HG03139 (cell line): Measurements from ENCODE around the gene IP6K3.

Experiments
- ATAC-seq: cut with Tn5 transposase; IDR thresholded peaks from one replicate; pipeline ENCODE4 v1.9.1; 2021; ENCODE audit not compliant: unreplicated experiment

IP6K3 gene

DNA sequence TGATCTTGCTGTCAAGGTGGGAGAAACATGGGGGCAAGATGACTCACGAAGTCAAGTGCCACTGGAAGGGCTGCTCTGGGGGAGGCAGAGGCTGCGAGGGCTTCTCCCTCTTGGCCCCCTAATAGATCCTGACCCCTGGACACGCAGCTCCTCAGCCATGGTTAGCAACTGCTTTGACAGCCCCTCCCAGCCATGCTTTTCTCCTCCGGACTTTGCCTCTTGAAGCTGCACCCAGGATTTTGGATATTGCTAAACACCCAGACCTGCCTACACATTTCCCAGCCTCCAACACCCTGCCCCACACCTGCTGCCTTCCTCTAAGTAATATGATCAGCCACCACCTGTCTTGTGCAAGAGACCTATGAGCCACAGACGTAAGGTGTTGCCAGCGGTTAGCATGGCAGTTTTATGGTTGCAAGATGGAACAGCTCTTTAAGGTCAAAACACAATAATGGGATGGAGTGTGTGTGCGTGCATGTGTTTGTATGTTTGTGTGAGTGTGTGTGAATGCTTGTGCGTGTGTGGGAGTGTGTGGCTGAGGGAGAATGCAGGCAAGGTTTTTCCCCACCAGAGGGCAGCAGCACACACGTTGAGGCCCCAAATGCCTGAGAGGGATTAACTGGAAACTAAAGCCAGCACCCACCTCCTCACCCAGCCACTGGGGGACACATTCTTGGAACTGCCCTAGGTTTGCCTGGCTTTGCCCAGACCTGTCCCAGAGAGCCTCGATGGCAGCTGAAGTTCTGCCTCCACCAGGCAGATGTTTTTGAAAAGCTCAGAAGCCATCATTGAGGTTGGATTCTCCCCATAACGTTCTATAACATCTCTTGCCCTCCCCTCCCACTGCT is 2.5 kb downstream of the IP6K3 start:
- no peak for ATAC-seq

DNA sequence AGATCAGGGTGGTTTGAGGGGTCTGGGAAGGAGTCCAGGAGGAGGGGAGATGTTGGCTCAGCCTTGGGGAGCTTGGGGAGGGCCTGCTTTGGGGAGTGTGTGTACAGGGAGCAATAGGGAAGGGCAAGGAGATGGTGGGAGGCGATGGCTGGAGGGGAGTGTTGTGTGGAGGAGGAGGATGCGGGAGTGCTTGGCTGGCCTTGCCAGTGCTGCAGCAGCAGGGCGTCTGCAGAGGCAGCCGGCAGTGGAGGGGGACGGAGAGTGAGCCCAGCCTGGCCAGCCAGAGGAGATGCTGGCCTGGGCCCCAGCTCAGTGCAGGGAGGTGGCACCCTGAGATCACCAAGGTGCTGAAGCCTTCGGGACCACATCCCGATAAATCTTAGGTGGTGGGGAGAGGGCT is 3.9 kb downstream of the IP6K3 start:
- ATAC-seq, result no peak

DNA sequence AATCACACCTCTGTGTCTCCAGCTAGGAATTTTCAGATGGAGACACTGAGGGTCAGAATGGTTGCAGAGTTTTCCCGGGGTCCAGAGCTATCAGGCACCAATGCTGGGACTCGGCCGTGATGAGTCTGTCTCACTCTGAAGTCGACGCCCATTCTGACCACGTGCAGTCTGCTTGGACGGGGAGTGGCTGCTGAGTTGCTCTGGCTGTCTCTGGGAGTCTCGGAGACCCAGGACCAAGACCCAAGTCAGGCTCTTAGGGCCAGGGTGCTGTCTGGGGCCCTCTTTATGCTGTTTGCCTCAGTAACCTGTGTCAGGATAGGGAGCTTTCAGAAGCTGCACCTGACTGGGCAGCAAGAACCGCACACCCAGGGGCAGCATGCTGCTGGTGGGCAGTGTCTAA is 4.6 kb downstream of the IP6K3 start:
- ATAC-seq, result no peak

DNA sequence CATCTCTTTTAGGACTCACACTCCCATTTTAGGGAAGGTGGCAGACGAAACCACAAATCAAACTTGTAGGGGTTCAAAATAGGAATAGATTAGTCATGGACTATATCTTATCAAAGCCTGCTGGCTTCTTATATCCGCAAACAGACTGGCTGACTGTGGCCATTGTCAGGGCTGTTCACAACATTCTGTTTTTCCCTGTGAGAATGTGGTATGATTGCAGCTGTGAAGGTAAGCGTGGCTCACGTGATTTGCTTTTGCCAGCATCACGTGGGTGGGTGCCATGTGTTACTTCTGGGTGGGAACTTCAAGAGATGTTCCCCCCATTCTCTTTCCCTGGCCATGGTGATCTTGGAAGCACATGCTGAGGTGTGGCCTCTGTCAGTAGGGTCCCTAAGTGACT is 5.9 kb downstream of the IP6K3 start:
- ATAC-seq, result no peak

DNA sequence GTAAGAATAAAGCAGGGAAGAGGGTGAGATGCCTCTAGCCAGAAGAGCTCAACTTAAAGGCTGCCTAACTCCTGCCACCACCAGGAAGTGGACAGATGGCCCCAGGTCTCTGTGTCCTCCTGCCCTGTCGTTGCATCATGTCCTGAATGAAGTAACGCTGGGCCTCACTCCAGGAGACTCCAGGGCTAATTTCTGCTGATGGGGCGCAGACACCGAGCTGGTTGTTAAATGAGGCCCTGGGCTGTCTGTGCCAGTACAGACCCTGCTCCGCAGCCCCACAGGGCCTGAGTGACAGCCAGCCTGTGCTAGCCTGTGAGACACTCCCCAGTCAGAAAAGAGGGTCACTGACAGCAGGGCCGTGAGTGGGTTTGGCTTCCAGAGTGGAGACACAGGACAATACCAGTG is 6.5 kb downstream of the IP6K3 start:
- no peak for ATAC-seq

DNA sequence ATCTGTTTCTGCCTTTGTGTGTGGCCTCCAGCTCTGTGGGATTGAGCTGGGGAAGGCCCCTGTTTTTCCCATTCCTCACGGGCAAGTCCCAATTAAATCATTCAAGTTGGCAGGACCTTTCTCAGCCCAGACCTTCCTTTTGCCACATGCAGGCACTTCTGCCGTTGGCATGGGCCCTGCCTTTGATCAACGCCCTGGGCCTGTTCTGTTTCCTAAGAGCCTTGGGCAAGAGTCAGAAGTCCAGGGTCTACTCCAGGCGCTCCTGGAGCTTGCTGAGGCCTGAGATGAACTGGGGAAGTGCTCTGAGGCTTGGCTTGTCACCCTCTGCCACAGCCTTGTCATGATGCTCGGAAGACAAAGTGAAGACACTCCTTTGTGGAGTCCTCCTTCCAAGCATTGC is 7.1 kb downstream of the IP6K3 start:
- ATAC-seq, result no peak

DNA sequence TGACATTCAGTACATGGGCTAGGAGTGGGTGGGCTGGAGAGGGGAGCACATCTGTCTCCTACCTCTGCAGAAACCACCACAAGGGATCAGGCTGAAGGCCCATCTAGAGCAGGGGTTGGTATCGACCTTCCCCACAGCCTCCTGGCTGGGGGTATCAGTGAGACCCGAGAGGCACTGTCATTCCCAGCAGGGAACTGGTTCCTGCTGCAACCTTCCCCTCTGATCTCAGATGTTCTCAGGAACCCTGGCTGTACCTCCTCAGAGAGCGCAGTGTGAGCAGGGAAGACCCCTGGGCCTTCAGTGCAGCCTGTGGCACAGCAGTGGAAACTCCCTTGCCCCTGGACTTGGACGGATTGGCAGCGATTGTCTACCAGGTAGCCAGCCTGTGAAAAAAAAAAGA is 7.8 kb downstream of the IP6K3 start:
- no peak for ATAC-seq

DNA sequence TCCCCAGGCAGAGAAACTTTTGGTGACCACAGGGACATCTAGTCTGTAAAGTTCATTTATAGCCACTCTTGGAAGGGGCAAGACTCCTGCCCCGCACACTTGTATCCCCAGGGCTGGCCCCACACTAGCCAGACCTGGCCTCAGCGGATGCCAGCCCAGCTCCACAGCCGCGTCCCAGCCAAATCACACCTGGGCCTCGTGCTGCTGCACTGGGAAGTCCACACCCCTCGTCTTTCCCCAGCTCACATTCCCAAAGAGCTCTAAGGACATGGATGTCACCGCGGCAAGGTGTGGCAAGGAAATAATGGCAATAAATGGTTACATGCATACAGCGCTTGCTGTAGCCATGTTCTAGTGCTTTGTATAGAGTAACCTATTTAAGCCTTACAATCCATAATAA is 8.6 kb downstream of the IP6K3 start:
- no peak for ATAC-seq

DNA sequence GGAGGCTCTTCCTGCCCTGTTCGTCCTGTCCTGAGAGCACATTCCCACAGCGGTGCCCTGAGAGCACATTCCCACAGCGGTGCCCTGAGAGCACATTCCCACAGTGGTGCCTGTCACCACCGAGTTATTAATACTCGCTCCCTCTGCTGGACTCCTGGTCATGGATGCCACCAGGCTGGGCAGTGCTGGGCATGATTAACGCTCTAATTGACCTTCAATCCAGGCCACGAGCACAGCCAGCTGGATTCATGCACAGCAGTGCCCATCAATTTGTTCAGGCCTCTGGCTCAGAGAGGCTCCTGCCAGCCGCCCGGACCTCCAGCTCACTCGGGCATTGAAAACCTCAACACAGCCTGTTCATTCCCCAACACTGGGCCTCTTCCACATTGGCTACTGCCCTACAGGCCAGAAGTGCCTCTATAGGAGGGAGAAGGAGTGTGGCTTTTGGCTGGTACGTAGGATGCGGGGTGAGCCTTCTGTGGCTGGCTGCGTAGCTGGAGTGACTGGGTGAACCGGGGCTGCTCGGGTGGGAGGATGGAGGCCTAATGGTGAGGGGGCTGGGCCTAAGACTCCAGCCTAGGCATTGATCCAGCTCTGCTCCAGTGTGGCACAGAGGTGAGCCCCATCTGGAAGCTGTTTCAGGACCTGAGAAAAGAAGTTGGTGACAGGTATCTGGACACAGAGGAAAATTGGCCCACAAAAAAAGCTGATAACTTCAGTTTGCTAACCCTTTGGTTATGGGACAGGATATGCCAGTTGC is 9.3 kb downstream of the IP6K3 start:
- ATAC-seq, result no peak

DNA sequence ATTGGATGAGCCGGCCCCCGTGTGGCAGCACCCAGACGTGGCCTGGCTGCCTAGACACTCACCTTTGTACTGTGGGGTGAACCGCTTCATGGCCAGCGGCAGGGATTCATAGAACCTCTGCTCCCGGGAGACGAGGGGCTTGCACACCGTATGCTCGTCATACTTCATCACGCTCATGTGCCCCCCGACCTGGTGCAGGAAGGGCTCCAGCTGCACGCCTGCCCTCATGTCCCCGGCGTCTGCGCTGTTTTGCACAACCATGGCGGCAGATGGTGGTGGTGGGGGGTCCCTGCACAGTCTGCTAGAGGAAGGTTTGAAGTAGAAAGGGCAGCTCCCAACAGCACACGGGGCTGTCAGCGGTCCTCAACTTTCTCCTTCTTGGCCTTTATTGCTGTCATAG is 11.5 kb downstream of the IP6K3 start:
- ATAC-seq, result no peak

DNA sequence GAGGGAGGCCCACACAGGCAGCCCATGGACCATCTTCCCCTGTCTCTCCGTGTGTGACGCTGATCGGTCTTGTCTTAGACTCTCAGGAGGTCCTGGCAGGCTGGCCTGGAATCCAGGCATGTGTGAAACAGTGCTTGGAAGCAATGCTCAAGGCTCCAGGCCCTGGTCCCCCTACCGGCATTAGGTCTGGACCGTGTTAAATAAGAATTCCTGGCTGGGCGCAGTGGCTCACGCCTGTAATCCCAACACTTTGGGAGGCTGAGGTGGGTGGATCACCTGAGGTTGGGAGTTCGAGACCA is 13.0 kb downstream of the IP6K3 start:
- ATAC-seq, result no peak

DNA sequence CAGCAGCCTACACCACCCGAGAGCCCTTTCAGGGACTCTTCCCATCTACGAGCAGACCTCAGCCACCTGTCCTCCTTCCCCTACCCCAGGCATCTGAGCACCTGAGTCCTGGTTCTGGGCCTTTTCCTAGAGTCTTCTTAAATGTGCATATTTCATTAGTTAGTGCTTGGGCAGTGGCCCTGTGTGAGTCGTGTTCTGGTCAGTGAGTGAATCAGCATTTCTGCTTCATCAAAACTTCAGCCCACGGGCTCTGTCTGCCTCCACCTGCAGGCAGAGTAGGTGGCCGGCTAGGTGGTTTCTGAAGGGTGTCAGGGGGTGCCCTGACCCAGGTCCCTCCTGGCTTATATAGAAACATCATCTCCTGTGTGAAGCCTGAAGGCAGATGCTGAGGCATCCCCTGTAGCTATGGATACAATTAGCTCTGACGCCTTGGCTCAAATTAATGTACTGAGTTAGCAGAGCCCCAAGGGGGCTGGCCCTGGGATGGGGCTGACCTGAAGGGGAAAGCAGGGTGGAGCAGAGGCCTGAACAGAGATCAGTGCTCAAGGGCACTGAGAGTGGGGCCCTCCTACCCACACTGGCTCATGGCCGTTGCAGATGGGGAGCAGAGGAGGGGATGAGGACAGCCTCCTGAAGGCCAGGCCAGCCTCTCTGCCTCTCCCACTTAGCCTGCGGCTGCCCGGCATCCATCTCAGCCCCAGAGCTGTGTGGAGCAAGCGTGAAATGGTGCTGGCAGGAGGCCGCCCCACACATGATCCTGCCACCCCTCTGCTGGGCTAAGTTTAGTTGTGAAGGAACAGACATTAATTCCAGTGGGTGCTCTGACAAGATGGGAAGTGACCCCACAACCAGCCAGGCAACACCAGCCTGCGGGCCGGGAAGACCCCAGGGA is 13.6 kb downstream of the IP6K3 start:
- no peak for ATAC-seq

DNA sequence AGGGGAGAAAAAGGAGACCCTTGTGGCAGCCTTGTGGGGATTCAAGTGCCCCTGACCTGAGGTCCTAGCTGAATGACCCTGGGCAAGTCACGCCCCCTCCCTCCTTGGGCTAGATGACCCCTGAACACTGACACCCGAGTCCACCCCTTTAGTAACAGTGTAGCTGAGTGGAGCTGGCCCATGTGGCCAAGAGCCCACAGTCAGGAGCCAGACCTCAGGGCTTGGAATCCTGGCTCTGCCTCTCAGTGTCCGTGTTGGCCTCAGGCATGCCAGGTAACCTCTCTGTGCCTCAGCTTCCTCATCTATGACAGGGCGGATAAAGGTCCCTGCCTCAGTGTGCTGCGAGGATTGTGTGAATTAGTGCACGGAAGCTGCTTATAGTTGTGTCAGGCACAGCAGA is 14.3 kb downstream of the IP6K3 start:
- no peak for ATAC-seq

DNA sequence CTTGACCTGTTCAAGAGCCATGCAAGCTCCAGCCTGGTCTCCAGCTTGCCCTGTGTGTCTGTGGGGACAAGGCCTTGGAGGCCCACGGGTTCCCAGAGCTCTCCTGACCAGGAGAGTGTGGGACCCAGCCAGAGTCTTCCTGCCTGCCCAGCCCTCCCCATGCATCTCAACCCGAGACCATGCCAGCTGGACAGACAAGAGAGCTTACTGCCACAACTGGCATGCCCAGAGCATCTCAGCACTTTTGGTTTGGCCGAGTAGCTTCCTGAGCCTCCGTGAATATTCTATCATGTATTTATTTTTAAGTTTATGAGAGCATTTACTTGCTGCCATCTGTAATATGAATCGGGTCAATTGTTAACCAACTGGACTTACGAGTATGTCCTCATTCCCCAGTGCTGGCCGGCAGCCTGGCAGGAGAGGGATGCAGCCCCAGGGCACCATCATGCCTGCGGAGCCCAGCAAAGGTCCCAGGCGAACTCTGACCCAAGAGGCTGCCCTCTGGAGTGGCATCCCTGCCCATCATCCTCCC is 14.9 kb downstream of the IP6K3 start:
- ATAC-seq, result no peak

DNA sequence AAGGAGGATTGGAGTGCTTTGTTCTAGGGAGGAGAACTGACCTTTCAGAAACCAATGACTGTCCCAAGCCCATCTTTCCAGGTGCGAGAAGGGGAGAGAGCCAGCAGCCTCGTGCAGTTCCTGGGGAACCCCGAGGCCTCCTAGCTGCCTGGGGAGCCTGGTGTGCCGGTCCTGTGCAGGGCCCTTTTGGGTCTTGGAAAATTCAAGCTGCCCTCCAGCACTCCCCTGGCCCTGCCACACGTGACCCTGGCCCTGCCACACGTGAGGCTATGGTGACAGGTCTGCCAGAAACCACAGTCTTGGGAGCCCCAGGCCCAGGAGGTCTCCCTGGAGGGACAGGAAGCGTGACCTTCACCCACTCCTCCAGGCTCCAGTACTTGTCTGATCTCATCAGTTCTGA is 15.7 kb downstream of the IP6K3 start:
- ATAC-seq, result no peak

DNA sequence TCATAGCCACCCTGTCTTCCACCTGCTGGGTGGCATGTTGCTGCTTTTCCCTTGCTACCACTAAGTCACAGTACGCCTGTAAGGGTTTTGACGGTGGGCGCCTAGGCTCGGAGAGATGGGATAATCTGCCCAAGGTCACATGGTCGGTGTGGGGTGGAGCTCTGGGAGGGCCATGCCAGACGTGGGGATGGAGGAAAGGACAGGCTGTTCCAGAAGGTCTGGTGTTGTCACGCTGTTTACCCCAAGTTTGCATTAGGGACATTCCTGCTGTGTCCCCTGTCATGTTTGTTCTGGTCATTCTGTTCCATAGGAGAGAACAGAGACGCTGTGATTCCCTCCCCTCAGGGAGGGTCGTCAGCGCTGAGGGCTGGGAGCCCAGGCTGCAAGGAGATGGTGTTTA is 16.1 kb downstream of the IP6K3 start:
- ATAC-seq, result no peak

DNA sequence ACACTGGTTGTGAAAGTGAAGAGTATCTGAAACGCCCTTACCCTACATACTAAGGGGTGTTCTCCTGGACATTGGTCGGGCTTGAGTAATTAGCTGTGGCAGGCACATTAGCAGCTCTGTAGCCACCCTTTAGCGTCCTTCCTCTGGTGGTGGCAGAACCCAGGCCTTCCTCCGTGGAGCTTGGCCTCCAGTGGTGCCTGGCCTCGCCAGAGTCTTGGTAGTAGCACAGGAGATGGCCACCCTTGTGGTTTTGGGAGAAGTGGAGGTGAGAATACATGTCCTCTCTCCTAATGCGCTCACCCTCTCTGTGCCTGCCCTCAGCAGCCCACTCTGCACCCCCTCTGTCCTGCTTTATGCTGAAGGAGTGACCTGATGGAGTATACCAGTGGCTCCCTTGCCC is 17.6 kb downstream of the IP6K3 start:
- no peak for ATAC-seq

DNA sequence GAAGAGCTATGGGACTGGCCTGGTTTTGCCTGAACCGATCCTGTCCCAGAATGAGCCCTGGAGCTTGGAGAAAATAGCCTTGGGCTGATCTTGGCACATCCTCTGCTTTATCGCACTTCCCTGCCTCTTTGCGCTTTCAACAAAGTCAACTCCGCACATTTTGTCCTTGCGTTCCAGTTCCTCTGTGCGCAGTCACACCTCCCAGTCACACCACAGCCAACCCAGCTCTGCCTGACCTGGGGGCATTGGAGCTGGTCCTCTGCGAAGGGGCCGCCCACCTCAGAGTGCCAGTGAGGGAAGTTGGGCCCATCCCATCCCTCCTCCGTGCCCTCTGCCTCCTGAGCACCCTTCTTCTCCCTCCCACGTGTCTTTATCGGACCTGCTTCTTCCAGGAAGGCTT is 18.3 kb downstream of the IP6K3 start:
- no peak for ATAC-seq

DNA sequence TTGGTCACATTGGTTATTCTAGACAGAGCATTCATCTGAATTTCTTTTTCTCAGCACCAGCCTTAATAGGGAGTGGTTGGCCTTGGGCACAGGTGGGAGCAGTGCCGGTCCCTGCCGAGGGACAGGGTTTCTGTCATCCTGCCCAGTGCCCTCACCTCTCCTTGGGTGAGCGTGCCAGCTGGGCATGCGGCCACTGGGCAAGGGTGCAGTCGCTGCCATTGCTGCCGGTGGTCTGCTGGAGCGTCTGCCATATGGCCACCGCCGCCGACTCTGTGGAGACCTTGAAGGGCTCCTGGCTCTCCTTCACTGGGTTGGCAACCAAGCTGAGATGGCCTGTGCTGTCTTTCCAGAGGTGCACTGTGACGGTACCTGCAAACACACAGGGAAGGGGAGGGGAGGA is 18.8 kb downstream of the IP6K3 start:
- ATAC-seq, result no peak

DNA sequence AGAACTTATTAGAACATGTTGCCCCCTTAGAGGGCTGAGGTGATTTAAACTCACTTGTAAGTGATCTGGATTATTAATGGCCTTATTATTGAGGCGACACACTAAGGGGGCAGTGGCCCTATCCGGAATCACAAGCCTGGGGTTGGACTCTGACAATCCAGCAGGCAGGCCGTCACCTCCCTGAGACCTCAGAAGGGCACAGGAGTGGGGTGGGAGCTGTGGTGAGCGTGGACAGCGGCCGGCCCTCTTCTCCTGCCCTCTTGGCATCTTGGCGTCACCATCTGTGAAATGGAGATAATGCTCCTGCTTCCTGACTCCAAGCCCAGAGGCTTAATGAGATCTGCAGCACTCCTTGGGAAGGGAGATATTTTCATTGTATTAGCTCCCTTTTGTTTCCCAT is 19.6 kb downstream of the IP6K3 start:
- ATAC-seq, result no peak

DNA sequence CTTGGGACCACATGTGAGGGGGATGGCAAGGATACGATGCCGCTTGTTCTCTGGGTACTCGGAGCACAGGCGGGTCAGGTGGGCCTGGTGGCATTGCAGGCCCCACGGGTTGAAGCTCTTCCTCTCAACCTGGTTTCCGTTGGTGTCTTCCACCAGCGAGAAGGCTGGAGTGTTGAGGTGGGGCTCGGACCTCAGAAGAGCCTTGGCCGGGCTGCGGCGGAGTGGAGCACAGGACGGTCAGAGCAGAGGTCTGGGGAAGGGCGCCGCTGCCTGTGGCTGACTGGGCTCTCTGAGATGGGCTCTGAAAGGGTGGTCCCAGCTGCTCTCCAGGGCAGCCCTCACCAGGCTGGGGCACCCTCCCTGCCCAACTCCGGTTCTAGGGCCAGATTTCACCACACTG is 20.0 kb downstream of the IP6K3 start:
- no peak for ATAC-seq
